Hematopoietic multipotent progenitor cell (in vitro differentiated cells): ENCODE data around the gene OR9I1. TPM values are rescaled to one million over a fixed set of nuclear protein-coding genes. Genes with fewer than 3 reads are reported as not detected.

Experiments
- DNase-seq, 3 donors: peaks; one replicate each; pipeline ENCODE4 v3.0.0-alpha.2; 2011 to 2015; ENCODE audit warnings: low read depth in 2 of 3, low spot score in 2 of 3
- total RNA-seq: library from RNA; depleted of rRNA; stranded (reverse); fragments of >200 nt; gene quantifications from one replicate; pipeline ENCODE4 v1.2.3, GENCODE V29; 2012

Gene OR9I1
- not detected for total RNA-seq

GRCh38 chr11:58125469-58125868 is at the start of gene OR9I1:
TSS of gene OR9I1 (minus strand) at chr11:58125530. CDS start at chr11:58119444, 6,086 bp downstream.
- no peak for DNase-seq

DNA sequence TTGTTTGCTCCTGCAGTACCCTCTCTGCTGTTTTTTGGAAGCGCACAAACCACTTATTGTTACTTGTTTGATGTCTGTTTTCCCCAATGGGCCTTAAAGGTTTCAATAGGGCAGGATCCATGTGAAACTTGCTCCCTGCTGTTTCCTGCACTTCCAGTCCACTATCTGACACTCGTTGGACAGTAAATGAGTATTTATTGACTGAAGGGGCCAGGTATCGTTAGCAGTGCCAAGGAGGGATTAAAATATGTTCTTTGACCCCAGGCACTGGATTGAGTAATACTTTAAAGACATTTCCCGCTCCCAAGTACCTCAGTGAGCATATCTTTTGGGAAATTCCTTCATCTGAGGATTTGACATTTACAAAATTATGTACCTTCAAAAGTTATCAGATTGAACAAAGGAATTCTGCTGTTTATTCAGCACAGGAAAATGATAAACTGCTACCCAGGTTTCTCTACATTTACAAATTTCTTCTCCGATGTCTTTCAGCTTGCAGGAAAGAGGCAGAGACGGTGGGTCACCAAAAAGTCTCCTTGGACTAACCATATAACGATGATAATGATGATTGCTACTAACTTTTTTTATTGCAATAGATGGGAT is 40.3 kb upstream of the OR9I1 start:
- no peak for DNase-seq

DNA sequence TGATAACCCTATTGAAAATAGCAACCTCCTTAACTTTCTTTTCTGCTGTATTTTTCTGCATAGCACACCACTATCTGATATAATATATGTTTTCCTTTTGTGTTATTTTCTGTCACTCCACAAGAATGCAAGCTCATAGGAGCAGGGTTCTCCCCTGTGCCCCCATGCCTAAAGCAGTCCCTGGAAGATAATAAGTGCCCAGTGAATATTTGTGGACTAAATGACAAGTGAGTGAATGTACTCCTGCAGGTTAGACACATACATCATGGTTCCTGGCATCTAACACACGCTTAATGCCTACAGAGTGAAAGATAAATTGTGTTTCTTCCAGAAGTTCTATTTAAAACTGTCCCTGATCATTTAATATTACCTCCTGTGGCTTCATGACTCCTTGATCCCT is 39.7 kb upstream of the OR9I1 start:
- no peak for DNase-seq

DNA sequence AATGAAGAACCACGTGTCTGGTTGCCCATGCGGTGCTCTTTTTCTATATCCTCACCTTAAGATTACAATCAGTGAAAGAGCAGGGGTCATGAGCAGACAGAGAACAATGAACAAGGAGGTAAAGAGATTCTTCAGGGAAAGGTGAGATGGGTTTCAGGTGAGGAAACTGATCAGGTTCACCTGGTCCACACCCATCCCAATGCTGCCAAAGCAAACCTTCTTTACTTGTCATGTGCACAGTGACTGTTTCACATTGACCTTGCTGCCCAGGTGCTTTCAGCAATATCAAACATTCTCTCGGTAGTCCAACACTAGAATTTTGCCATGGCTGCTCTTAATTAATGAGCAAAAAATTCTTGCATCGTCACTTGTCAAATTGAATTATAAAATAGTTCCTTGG is 39.1 kb upstream of the OR9I1 start:
- DNase-seq = no peak

DNA sequence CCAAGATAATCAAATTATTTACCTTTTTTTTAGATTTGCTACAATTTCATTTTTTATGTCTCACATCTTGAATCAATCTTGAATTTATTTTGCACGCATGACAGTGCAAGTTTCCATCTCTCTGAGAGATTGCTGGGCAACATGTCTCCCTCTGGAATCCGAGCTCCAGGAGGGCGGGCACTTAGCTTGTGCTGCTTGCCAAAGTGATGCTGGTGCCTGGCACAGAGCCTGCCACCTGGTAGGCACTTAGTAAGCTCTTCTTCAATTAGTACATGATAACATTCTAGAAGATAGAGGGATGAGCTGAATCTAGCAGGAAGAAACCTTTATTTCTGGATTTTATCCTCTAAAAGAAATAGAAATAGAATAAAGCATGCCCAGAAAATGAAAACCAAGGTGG is 27.5 kb upstream of the OR9I1 start:
- no peak for DNase-seq

- no peak for DNase-seq
These were observed 17.4 kb upstream of the OR9I1 start for GRCh38 chr11:58142761-58143160.

- DNase-seq = no peak
These were observed 9.8 kb upstream of the OR9I1 start for GRCh38 chr11:58135171-58135570.

DNA sequence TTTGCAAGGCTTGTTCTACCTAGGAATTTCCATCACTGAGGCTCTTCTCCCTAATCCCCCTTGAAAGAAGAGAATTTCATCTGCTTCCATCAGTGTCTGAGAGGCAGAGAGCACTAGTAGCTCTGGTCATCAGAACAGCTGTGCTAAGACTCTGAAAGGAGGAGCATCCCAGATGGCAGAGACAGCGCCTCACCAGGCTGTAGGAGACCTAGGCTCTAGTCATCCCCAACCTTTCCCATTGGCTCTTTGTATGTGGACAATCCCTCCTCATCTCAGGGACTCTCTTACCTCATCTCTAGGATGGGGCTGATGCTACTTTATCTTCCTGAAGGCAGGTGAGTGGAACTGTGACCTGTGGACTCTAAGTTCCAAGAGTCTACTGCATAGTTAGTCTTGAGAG is 8.8 kb upstream of the OR9I1 start:
- DNase-seq = no peak

- DNase-seq = no peak
These were observed 8.2 kb upstream of the OR9I1 start for GRCh38 chr11:58133309-58134076.

- DNase-seq = no peak
These were observed 2.0 kb upstream of the OR9I1 start for GRCh38 chr11:58127350-58127749.

- DNase-seq = no peak
These were observed 4.2 kb downstream of the OR9I1 start for GRCh38 chr11:58121096-58121495.

DNA sequence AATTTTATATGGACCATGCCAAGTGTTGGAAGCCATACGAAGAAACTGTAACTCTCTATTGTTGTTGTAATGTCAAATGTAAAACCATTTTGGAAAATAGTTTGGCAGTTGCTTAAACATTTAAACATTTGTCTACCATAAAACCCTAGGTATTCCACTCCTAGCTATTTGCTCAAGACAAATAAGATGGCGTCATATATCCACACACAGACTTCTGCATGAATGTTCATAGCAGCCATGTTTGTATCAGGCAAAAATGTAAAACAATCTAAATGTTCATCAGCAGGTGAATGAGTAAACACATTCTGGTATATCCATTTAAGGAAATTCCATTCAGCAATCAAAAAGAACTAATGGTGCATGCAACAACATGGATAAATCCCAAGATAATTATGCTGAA is 27.9 kb downstream of the OR9I1 start:
- DNase-seq = no peak

- DNase-seq = no peak
These were observed 38.8 kb downstream of the OR9I1 start for GRCh38 chr11:58086528-58086927.

DNA sequence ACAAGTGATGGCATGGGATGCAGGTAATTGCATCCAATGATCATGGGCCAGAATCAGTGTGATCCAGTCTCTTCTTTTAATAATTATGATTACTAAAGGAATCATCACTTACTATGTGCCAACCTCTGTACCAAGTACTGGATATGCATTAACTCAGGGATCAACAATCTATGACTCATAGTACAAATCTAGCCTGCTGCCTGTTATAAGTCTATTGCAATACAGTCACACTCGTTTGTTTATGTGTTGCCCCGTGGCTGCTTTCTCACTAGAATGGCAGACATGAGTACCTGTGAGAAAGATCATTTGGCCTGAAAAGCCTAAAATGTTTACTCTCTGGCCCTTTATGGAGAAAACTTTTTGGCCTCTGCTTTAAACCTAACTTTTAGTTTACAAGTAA is 49.5 kb downstream of the OR9I1 start:
- DNase-seq = no peak

- DNase-seq = no peak
These were observed 54.7 kb downstream of the OR9I1 start for GRCh38 chr11:58070585-58070984.

GRCh38 chr11:58068655-58069054 is 56.7 kb downstream of the OR9I1 start:
- DNase-seq = no peak

DNA sequence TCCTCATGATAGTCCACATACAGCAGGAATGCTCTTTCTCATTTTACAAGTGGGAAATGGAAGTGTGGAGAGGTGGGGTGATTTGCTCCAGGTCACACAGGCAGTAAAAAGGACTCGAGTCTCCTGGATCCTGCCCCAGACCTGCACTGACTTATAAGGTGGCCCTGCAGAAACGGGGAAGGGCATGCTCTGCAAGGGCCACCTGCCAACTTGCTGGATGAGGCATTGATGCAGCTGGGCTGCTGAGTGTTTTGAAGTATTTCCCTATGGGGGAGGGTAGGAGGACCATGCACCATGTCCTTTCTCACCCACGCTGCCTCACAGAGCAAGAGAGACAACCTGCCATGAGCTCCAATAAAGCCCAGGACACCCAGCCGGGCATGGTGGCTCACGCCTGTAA is 57.6 kb downstream of the OR9I1 start:
- DNase-seq = no peak

Other genes starting within 250 kb of the OR9I1 start
- under 0.01 TPM for gene OR9Q1, start 101.6 kb downstream of the OR9I1 start, total RNA-seq
- not detected for gene OR6Q1, start 94.6 kb downstream of the OR9I1 start, total RNA-seq
- not detected for gene OR9Q2, start 63.5 kb upstream of the OR9I1 start, total RNA-seq
- gene OR1S2, start 78.6 kb upstream of the OR9I1 start, total RNA-seq = not detected
- not detected for gene OR1S1, start 87.2 kb upstream of the OR9I1 start, total RNA-seq
- not detected for gene OR10Q1, start 103.4 kb upstream of the OR9I1 start, total RNA-seq
- gene OR10W1, start 142.7 kb upstream of the OR9I1 start, total RNA-seq = not detected
- gene OR5B17, start 233.5 kb upstream of the OR9I1 start, total RNA-seq = not detected